ENCODE measurements around the gene ARL2.

- no peak for TF ChIP-seq CTCF (IDR thresholded peaks at IDR 0.05)
- TF ChIP-seq POLR2A (IDR thresholded peaks at IDR 0.05) = no peak
These were observed 37.5 kb downstream of the ARL2 start for GRCh38 chr11:65051398-65051858.

All from Peyer's patch (tissue), 4 donors.